Chondrocyte (in vitro differentiated cells): ENCODE results near the gene FANCD2OS. TPM values are rescaled to one million over a fixed set of nuclear protein-coding genes. Genes with fewer than 3 reads are reported as not detected.
"Not testable (repeated sequence)": the region's sequence is repeated elsewhere in the genome, so short reads cannot be mapped to it uniquely, and the experiment has no call there.

Experiments
- DNase-seq: peaks from one replicate; pipeline ENCODE4 v3.0.0; 2021; ENCODE audit warnings: mixed read lengths, low spot score
- H3K27ac Mint-ChIP-seq: one replicate; pipeline ENCODE4 v1.8.0; 2021; ENCODE audit warnings: mild to moderate bottlenecking, moderate library complexity, mixed read lengths; ENCODE audit not compliant: unreplicated experiment
- H3K27me3 Mint-ChIP-seq: 2 replicates; pipeline ENCODE4 v1.8.0; 2021; ENCODE audit warnings: low read depth, mixed read lengths
- H3K36me3 Mint-ChIP-seq: 2 replicates; pipeline ENCODE4 v1.8.0; 2021; ENCODE audit warnings: low read depth, mixed read lengths
- H3K4me1 Mint-ChIP-seq: 2 replicates; pipeline ENCODE4 v1.8.0; 2021; ENCODE audit warnings: low read depth, mild to moderate bottlenecking, mixed read lengths
- H3K4me3 Mint-ChIP-seq: one replicate; pipeline ENCODE4 v1.8.0; 2021; ENCODE audit warnings: mild to moderate bottlenecking, moderate library complexity, mixed read lengths; ENCODE audit not compliant: unreplicated experiment
- H3K9me3 Mint-ChIP-seq: 2 replicates; pipeline ENCODE4 v1.8.0; 2021; ENCODE audit warnings: low read depth, mixed read lengths
- total RNA-seq: library from RNA; stranded (reverse); gene quantifications from 3 replicates; pipeline ENCODE4 v1.2.1, GENCODE V29; 2021
- TF ChIP-seq, protein P1 (sequence below): fragments of 200-600 bp; sonication (generic); IDR thresholded peaks from 2 replicates; pipeline ENCODE4 v1.5.0; 2021; ENCODE audit warnings: antibody characterized with exemption, mild to moderate bottlenecking, moderate library complexity

FANCD2OS gene
- total RNA-seq, 1 donor from 2014 or later = not detected

DNA sequence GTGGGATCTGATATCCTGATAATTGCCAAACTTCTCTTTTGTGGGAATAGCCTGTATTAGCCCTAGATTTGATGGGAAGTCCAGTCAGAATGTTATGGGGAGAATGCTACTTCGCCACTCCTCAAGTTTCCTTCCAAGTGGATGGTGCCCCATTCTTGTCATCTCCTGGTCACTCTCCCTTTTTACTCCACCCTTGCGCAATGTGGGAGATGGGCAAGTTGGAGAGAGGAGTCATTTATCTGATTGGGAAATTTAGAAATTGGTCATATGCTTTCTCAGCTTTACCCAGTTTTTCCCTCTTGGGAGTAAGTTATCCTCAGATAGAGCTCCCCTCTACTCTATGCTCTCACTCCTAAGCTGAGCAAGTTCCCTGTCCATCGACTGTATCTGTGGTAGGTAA, 14.4 kb downstream of the FANCD2OS start:
- no peak overlapping the region for H3K27ac Mint-ChIP-seq
- no peak overlapping the region for H3K4me3 Mint-ChIP-seq
- no peaks in the 10 kb centered on the region for H3K4me1 Mint-ChIP-seq
- no peaks in the 10 kb centered on the region for H3K27me3 Mint-ChIP-seq
- no peak for DNase-seq
- TF ChIP-seq, protein P1, sequence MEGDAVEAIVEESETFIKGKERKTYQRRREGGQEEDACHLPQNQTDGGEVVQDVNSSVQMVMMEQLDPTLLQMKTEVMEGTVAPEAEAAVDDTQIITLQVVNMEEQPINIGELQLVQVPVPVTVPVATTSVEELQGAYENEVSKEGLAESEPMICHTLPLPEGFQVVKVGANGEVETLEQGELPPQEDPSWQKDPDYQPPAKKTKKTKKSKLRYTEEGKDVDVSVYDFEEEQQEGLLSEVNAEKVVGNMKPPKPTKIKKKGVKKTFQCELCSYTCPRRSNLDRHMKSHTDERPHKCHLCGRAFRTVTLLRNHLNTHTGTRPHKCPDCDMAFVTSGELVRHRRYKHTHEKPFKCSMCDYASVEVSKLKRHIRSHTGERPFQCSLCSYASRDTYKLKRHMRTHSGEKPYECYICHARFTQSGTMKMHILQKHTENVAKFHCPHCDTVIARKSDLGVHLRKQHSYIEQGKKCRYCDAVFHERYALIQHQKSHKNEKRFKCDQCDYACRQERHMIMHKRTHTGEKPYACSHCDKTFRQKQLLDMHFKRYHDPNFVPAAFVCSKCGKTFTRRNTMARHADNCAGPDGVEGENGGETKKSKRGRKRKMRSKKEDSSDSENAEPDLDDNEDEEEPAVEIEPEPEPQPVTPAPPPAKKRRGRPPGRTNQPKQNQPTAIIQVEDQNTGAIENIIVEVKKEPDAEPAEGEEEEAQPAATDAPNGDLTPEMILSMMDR = no peak
- H3K9me3 Mint-ChIP-seq = no peaks in the 10 kb centered on the region
- peaks cover 3% of the 10 kb centered on the region for H3K36me3 Mint-ChIP-seq

DNA sequence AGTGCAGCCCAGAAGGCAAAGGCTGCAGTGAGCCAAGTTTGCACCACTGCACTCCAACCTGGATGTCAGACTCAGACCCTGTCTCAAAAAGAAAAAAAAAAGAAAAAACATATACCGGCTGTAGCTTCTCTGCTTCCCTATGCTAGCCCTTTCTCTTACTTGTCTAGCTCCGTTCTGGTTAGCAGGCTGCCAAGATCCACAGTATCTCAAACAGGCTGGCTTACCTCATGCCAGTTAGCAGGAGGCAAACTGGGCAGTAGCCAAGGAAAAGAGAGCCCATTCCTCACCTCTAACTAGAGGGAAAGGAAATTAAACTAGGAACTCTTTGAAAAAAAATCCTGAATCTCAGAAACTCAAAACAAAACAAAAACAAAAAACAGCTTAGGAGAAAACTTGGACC, 16.7 kb downstream of the FANCD2OS start:
- DNase-seq, H3K36me3 Mint-ChIP-seq, H3K4me1 Mint-ChIP-seq, H3K4me3 Mint-ChIP-seq, H3K27ac Mint-ChIP-seq, H3K27me3 Mint-ChIP-seq, H3K9me3 Mint-ChIP-seq: not testable (repeated sequence)

DNA sequence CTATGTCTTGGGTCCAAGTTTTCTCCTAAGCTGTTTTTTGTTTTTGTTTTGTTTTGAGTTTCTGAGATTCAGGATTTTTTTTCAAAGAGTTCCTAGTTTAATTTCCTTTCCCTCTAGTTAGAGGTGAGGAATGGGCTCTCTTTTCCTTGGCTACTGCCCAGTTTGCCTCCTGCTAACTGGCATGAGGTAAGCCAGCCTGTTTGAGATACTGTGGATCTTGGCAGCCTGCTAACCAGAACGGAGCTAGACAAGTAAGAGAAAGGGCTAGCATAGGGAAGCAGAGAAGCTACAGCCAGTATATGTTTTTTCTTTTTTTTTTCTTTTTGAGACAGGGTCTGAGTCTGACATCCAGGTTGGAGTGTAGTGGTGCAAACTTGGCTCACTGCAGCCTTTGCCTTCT, 17.3 kb downstream of the FANCD2OS start:
- H3K9me3 Mint-ChIP-seq, H3K27ac Mint-ChIP-seq, H3K27me3 Mint-ChIP-seq, H3K36me3 Mint-ChIP-seq, DNase-seq, H3K4me3 Mint-ChIP-seq, H3K4me1 Mint-ChIP-seq: not testable (repeated sequence)

DNA sequence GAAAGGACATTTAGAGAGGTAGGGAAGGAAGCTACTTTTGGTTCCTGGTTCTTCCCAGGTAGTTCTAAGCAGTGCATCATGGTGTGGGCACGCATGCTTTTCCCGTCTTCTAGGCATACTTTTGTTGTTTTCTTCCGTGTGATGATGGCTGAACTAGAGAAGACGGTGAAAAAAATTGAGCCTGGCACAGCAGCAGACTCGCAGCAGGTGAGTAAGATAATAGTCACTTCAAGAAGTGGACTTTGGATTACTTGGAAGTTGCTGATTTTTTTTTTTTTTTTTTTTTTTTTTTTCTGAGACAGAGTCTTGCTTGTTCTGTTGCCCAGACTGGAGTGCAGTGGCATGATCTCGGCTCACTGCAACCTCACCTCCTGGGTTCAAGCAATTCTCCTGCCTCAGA, 17.9 kb downstream of the FANCD2OS start:
- Mint-ChIP-seq H3K4me3 (no peak overlapping the region), H3K27me3 (no peaks in the 10 kb centered on the region), H3K36me3 (peaks cover 3% of the 10 kb centered on the region), H3K27ac (no peak overlapping the region), H3K4me1 (peaks cover 2% of the 10 kb centered on the region), H3K9me3 (no peaks in the 10 kb centered on the region)
- TF ChIP-seq, protein P1 = no peak
- no peak for DNase-seq

DNA sequence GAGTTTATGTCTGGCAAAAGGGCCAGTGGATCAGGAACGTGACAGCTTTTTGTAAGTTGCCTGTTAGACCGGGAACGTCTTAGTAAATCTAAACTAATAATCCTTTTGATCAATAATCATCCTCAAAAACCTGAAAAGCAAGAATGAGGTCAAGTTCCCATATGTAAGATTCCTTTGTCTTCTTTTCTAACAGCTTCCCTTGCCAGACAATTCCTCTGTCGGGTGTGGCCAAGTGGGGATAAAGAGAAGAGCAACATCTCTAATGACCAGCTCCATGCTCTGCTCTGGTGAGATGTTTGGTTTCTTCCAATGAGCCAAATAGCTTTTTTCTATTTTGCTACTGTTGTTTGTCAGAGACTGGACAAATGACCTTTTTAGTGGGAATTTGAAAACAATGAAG, 19.8 kb downstream of the FANCD2OS start:
- H3K27me3 Mint-ChIP-seq = no peaks in the 10 kb centered on the region
- H3K4me1 Mint-ChIP-seq = peaks cover 2% of the 10 kb centered on the region
- H3K9me3 Mint-ChIP-seq = no peaks in the 10 kb centered on the region
- no peak overlapping the region for H3K27ac Mint-ChIP-seq
- DNase-seq = no peak
- no peak overlapping the region for H3K4me3 Mint-ChIP-seq
- peaks cover 3% of the 10 kb centered on the region for H3K36me3 Mint-ChIP-seq
- TF ChIP-seq, protein P1 = no peak

DNA sequence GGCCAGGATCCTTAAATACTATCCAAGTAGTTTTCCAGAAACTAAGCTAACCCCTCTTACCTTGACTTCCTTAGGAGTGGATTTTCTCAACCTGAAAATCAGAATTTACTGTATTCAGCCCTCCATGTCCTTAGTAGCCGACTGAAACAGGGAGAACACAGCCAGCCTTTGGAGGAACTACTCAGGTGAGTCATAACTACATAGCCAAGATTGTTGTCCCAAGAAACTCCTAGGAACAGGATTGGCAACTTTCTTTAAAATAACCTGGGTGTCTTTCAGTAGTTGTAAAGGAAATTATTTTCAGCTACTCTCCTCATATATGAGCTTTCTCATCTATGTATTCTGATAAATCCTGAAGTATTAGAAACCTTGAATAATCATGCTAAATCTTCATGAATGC, 22.3 kb downstream of the FANCD2OS start:
- TF ChIP-seq, protein P1 = no peak
- no peak for DNase-seq
- peaks cover 5% of the 10 kb centered on the region for H3K36me3 Mint-ChIP-seq
- H3K9me3 Mint-ChIP-seq = no peaks in the 10 kb centered on the region
- no peaks in the 10 kb centered on the region for H3K27me3 Mint-ChIP-seq
- no peak overlapping the region for H3K27ac Mint-ChIP-seq
- H3K4me1 Mint-ChIP-seq = peaks cover 2% of the 10 kb centered on the region
- no peak overlapping the region for H3K4me3 Mint-ChIP-seq
